ENCODE data around the gene MRPL38.

GRCh38 chr17:75875940-75876189 lies 28.8 kb downstream of the MRPL38 start:
- TF ChIP-seq CTCF (IDR thresholded peaks at IDR 0.05) (no peak), RAD21 (conservative IDR thresholded peaks at IDR 0.05 in 1 of 2, IDR thresholded peaks at IDR 0.05 in 1 of 2) (no peak), CHD2 (IDR thresholded peaks at IDR 0.05; ENCODE audit: low read length, partially characterized antibody) (no peak), POLR2A (IDR thresholded peaks at IDR 0.05; ENCODE audit: low read length) (no peak; the same call in 1 of the 2 replicates), JUN (IDR thresholded peaks at IDR 0.05) (no peak; a peak in 1 of 5 replicates), MAZ (IDR thresholded peaks at IDR 0.05; ENCODE audit: borderline replicate concordance, low read depth, low read length) (no peak), MAX (IDR thresholded peaks at IDR 0.05) (no peak; the same call in 1 of the 2 replicates), CEBPB (IDR thresholded peaks at IDR 0.05) (no peak), REST (IDR thresholded peaks at IDR 0.05) (no peak), ELK1 (IDR thresholded peaks at IDR 0.05; ENCODE audit: low read depth, low read length) (no peak), FOSL2 (IDR thresholded peaks at IDR 0.05) (no peak), FOSL2 (CRISPR knock-in tag; IDR thresholded peaks at IDR 0.05) (no peak)

All from A549 (cell line).